Esophagus mucosa (tissue), 1 donor: ENCODE data around the gene CISD1. TPM values are rescaled to one million over a fixed set of nuclear protein-coding genes. Genes with fewer than 3 reads are reported as not detected.

Source experiments
- ATAC-seq: fragments of 200-7000 bp; cut with Tn5 transposase; one replicate; pipeline ENCODE4 v1.9.1; 2020
- total RNA-seq: library from RNA; stranded (reverse); gene quantifications from one replicate; pipeline ENCODE4 v1.2.4, GENCODE V29; 2023
- donor health status: DM: yes; HTN: yes; CAD: no.

The CISD1 gene
- total RNA-seq, 1 donor from 2014 or later = 32.8 TPM

DNA sequence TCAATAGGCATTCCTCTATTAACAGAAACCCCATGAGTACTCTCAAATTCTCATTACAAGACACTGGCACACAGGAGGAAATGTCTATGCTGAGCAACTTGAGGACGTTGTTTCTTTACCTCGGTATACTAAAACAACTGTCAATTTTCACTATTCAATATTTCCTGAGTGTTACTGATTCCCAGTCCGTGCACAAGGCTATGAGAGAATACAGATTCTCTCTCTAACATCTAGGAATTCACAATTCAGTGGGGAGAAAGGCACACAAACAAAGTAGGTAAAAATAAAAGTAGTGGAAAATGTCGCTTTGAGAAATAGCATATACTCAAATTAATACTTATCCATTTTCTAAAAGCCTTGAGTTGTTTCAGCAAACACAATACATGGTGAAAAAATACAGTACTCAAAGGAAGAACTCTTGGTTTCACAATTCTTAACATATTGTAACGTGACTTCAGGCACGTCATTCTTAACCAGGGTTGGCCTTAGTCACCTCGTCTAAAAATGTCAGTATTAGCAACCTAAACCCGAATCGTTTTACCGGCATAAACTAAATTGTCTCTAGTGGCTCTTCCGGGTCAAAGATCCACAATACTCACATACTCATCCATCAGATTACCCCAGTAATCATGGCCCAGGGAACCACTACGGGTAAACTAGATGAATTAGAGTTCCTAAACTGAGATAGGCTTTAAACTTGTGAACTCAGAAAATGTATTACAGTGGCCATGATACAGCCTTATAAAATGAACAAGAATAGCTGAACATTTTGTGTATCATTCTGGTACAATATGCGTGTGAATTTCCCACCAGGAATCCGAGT, 2.7 kb upstream of the CISD1 start:
- no peak for ATAC-seq

DNA sequence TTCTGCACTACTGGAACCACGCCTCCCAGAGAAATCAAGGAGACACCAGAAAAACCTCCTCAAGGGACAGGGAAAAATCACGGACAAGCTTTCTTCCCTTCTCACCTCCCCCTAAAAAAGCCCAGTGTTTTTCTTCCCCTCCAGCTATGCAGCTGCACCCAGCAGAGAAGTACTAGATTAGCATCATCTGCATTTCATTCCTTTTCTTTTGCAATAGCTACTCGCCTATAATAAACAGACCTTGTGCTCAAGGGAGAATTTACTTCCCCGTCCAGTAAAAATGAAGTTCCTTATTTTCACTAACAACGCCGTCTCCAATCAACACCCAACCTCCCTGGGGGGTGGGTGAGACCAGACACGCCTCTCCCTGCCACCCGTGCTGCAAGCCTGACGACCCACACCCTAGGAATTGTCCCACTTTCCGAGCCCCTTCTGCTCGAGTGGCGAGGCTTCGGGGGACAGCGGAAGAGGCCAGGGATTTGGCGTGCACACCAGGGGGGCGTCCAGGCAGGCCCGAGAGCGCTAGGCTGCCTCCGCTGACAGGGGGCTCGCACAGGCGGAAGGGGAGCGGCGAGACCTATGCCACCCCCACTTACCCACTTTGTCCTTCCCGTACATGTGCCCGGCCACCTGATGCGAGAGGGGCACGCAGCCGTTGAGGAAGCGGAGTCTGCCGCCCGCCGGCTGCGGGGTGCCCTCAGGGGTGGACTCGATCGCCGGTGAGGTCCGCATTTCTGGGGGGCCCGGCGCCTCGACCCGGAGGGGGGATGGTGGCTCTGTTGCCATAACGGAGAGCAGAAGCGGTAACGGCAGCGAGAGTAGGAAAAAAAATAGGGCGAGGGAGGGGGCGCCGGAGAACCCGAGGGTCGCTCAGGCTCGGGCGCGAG, 1.9 kb upstream of the CISD1 start:
- peak; percentile 10 for ATAC-seq

DNA sequence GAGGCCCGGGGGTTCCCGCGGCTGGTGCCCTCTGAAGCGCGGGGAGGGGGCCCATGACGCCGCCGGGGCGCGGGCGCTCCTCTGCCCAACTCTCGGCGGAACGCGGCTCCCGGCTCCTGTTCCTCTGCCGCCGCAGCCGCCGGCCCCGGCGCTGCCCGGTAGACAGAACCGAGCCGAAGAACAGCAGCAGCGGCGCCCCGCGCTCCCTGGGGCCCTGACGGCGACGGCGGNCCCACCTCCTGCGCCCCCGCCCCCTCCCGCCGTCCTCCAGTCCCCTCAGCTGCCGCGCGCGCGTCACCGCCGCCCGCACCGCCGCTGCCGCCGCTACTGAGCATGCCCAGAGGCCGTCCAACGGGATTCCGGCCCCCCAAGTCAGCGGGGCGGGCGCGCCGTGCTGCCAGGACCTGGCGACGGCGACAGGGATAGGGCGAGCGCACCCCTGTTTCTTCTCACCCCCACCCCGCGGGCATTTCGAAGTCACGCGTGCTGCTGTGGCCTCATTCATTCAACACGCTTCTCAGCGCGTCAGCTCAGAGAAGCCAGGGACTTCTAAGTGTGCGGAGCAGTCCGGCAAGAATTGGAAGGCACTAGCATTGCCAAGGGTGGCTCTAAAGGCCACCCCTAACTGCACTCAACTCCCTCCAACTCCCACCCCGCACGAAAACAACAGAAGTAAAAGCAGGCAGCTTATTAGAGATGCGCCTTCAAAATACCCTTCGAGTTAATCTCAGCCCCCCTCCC, 1.1 kb upstream of the CISD1 start, which contains the start of gene IPMK:
Gene IPMK, minus strand, starts transcription at position 182 of the 741 bp plus-strand sequence. CDS start 283 bp downstream, outside the sequence.
- peak; percentile 87 for ATAC-seq

DNA sequence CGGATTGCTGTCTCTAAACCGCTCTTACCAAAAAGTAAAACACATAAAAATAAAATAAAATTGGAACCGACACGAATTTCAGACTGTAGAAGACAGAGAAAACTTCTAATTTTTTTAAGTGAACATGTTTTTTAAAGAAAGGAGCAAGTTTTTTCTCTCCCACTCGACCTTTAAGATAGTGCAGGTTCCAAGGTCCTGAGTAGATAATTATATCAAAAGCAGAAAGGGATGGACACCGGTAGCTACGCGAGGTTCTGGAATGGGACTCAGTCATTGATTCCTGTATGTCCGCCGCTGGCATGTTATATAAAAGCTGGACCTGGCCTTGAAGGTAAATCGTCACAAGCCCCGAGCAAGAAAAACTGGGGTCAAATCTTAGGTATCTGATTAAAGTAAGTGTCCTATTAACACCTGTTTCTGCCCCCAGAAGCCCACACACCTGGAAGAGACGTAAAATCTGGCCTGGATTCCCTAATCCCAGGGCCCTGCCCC, 462 bp upstream of the CISD1 start:
- no peak for ATAC-seq

DNA sequence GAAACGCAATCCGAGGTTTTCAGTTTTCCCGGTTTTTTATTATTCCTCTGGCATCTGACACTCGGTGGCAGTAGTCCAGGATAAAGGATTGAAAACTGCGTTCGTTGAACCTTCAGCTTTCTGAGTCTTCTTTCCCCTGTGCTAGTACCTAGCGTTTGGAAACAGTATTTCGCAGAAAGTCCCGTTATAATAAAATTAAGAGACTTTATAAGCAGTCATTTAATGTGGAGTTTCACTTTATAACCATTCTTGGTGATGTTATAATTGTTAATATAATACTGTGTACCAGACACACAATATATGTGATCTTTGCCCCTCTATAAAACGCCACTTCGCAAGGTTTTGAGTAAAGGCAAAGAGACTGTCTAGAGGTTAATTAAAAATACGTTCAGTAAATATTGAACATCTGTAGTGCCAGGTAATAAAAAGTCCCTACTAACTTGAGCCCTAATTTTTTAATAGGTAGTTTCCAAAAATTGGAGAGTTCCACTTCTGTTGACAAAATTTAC, 874 bp downstream of the CISD1 start:
- no peak for ATAC-seq

DNA sequence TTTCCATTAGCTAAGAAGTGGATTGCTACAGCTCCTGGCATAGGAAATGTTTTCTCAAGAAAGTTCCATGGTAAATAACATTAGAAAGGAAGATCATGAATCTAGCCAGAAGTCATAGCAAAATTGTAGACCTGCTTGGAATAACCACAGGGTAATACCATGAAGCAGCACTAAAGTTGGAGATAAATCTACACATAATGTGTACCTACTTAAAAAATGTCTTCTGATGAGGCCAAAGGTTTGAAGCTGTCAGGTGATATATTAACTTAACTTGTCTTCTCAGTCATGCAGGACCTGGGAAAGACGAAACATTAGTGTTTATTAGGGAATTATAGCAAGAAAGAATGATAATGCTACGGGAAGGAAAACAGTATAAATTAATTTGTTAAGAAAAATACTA, 6.3 kb downstream of the CISD1 start:
- ATAC-seq = no peak

DNA sequence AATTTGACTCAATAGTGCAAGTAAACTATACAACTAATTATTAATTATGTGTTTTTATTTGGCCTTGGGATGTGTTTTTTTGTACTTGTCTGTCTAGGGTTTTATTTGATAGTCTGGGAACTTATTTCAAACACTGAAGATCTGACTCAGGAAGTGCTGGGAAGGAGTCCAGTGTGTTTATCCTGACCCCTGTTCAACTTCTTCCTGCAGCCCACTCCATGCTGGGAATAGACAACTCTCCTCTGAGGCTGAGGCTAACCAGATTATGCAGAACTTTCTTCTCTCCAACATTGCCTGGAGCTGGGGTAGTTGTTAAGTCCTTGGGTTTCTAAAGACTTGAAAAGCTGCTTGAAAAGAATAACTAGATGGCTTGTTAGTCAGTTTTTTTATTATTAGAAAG, 6.9 kb downstream of the CISD1 start:
- ATAC-seq = no peak

DNA sequence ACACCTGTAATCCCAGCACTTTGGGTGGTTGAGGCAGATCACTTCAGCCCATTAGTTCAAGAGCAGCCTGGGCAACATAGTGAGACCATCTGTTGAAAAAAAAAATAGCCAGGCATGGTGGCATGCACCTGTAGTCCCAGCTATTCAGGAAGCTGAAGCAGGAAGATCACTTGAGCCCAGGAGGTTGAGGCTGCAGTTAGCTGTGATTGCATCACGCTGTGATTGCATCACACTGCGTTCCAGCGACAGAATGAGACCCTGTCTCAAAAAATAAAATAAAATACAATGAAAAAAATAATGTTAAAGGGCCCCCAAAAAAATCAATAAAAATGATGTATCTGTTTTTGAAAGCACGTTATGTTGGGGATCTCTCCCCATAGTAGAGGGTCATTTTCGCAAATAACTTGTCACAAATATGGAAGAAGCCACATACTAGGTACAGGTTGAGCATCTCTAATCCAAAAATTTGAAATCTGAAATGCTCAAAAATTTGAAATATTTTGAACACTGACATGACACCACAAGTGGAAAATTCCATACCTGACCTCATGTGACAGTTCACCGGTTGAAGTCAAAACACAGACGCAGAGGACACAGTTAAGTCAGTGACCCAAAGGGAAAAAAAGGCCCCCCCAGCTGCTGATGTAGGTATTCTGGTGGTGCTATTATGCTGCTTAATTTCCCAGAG, 9.5 kb downstream of the CISD1 start:
- no peak for ATAC-seq

DNA sequence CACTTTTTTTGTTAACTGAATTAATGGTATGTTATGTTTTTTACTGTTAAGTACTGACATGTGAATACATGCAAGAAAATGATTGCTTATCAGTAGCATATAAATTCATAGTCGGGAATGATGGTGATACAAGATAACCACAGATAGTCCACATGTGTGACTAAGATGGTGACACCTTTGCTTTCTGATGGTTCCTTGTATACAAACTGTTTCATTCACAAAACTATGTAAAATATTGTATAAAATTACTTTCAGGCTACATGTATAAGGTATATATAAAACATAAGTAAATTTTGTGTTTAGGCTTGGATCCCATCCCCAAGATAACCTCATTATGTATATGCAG, 10.0 kb downstream of the CISD1 start:
- no peak for ATAC-seq

DNA sequence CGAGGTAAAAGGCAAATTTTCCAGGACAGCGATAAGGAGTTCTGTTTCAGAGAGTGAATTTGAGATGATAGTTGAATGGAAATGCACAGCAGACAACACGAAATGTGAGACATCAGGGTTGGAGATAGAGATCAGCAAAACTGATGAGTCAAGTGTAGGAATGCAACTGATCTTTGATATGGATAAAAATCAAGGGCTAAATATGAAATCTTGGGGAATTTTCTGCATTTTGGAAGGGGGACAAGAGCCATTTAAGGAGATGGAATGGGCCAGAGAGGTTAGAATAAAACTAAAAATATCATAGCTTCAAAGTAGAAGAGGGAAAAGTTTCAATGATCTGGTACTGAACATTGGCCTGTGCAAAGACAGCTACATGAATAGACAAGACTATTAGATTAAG, 11.5 kb downstream of the CISD1 start:
- no peak for ATAC-seq

DNA sequence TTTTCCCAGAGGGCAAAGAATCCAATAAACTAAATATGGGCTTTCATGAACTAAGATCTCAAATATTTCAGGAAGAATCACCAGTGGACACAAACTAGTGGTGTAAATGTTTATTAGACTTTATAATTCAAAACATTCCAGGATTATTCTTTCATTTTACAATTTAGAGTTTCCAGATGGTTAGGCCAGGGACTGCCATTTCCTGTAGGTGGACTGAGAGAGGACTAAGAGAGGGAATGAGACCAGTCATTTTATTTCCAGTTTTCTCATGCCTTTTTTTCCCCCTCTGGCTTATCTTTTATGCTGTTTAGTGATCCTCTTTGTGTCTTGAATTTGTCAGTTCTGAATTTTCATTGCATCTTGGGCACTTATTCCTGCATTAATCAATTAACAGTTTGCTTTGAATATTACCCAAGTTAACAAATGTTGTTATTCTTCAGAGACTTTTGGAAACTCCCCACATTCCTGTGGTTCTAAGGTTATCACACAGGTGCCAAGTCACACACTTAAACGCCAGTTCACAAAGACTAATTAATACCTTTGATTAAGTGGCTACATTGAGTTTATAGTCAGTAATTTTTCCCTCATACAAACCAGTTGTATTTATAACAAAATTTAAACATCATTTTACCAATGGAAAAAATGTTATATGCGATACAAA, 12.3 kb downstream of the CISD1 start:
- no peak for ATAC-seq

DNA sequence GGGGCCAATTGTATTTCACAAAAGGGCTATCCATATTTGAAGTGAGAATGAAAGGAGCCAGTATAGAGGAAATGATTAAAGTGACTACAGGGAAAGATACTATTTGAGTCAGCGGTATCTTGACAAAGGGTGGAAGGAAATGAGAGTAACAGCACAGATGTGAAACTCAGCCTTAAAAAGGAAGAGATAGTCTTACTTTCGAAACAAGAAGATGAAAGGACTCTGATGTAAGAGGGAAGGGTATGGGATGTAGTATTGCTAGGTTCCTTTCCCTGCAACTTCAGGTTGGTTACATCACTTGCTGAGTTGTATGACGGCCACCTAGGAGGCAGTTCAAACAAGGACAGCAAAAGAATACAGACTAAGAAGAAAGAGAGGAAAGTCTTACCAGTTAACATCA, 13.7 kb downstream of the CISD1 start:
- peak; percentile 68 for ATAC-seq

DNA sequence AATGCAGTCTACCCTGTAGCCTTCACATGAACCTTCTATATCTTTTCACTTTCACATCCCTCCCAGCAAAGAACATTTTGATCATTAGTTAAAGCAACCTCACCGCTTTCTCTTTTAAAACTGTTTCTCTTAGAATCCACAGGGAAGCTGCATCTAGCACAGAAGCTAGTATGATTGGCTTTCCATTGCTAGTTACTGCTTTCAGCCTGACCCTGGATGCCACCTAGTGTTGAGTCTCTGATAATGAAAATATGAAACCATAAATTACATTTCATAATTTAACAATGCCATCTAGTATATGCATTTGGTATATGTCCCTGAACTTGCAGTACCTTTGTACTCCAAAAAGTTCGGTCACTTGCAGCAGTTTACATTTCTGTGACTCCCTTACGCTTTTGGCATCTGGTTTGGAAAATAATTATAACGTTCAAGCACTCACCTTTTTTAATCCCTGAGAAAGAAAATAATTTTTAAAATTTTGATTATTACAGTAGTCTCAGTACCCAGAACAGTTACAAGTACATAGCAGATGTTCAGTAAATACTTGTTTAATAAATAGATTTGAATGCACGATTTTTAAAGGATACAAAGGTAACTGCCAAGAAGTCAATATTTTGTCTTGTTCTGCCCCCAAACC, 22.7 kb downstream of the CISD1 start:
- ATAC-seq = peak; percentile 79

DNA sequence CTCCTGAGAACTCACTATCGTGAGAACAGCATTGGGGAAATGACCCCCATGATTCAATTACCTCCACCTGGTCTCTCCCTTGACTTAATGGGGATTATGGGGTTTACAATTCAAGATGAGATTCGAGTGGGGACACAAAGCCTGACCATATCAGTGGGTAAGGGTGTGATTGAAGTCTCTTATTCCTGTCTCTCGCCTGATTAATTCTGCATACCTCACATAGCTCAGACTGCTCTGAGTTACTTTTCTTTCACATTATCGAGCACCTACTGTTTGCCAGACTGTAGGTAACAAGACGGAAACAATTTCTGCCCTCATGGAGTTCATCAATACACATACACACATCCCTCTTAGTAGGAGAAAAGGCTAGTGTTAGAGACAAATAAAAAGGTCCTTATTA, 25.0 kb downstream of the CISD1 start:
- no peak for ATAC-seq

DNA sequence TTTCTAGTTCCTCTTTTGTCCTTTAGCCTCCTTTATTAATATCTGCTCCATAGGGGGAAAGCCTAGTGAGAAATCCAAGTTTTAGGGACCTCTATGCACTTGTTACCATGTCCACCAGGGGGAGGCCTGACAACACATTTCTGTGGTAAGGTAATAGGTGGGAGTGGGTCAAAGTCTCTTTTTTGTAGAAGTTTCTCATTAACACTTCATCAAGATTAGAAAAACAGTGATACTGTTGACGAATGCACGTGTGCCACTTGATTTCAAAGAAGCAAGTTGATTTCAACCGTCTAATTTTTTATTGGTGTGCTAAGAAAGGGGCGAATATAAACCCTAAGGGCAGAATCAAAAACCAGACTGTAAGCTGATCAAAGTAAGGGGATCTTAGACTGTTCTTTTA, 30.6 kb downstream of the CISD1 start:
- ATAC-seq = peak; percentile 52

DNA sequence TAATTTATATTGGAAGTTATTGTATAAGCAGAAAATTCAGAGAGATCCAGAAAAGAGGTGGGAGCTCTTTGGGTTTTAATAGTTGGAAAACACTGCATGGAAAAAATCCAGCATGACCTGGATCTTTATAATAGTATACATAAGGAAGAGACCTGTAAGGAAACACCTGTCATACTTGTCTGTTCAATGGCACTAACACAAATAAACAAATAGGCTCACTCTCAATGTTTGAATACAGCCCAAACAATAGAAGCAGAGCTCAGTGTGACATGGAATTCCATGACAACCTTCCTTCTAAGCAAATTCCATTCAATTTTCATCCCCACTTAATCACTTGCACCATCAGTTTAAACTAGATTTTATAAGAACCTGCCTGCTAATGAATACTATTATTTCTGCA, 31.7 kb downstream of the CISD1 start:
- no peak for ATAC-seq

DNA sequence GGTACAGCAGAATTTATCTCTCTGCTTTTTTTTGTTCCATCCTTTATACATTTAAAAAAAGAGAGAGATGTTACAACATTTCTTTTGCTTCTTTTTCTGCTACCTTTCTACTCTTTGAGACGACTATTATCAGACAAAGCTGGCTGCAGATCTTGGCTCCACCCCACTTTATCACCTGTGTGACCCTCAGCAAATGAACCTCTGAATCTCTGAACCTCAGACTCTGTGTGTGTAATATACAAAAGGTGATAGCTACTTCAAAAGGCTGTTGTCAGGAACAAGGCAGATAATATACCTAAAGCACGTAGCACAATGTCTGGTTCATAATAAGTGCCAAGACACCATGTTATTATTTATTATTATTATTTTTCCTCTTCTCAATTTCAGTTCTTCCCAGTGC, 33.3 kb downstream of the CISD1 start:
- ATAC-seq = no peak

DNA sequence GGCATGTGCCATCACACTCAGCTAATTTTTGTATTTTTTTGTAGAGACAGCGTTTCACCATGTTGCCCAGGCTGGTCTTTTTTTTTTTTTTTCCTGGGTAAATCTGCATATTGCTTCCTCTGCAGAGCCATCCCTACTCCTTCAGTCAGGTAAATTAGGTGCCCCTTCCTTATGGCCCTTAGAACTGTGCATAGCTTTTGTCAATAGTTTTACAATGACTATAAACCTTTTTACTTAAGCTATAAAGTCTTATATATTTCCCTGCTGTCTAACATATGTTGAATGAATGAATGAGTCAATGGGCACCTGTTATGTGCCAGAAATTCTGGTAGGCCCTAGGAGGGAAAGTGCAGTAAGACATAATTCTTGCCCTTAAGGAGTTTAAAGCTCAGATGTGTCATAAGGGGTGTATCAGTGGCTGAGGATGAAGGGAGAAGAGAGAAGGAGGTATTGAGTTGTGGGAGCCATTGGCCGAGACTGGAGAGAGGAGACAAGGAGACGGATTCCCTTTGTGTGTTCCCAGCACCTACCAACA, 35.2 kb downstream of the CISD1 start:
- no peak for ATAC-seq

DNA sequence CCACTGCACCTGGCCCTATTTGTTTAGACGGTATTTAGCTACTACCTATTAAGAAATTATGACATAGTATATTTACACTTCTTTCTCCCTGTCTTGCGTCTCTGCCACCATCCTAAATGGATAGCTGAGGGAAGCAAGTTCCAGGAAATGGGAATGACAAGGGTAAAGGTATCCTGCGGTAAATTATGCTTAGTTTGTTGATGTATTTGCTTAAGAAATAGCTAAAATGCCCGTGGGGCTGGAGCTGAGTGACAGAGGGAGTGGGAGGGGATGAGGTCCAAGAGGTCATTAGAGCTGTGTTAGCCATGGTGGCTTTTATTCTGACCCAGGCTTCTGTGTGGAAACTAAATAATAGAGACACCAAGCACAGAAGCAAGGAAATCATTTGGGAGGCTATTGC, 36.9 kb downstream of the CISD1 start:
- no peak for ATAC-seq

DNA sequence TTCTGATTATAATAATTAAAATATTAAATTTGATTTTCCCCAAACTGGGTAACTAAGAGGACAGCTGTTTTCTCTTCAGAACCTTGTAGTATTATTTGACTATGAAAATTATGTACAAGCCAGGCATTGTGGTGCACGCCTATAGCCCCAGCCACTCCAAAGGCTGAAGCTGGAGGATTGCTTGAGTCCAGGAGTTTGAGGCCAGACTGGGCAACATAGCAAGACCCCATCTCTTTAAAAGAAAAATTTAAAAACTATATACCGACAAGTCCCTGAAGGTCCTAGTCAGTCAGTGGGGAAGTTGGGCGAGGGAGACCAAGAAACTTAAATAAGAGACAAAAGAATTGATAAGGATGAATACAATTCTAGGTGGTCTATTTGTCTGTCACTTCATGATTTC, 38.7 kb downstream of the CISD1 start:
- ATAC-seq = no peak

DNA sequence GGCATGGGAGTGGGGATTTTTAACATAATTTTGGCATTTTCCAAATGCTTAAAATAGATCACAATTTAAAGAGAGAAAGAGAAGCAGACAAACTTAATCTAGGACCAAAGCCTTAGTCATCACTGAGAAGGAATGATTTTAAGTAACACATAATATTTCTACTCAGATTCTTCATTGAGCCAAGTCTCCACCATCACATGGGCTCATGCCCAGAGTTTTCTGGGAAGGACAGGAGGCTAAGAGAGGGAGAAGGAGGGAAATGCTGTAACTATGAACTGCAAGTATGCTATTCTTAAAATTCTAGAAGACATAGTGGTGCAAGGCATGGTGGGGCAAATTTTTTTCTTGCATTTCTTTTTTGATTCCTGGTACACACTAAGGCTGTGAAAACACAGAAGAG, 42.1 kb downstream of the CISD1 start:
- ATAC-seq = no peak
